Fibroblast of the aortic adventitia (primary cell): ENCODE measurements around the gene DUOX2. TPM values are rescaled to one million over a fixed set of nuclear protein-coding genes. Genes with fewer than 3 reads are reported as not detected.

Experiments
- DNase-seq: peaks from one replicate; pipeline ENCODE4 v3.0.0-alpha.2; 2010; ENCODE audit warnings: low read depth
- H3K4me3 ChIP-seq: 2 replicates; pipeline ENCODE4 v1.5.1; 2011; ENCODE audit warnings: low read depth, mild to moderate bottlenecking, control low read depth, low read length, moderate library complexity
- total RNA-seq: library from RNA; depleted of rRNA; stranded (reverse); fragments of >200 nt; gene quantifications from 2 replicates; pipeline ENCODE4 v1.2.3, GENCODE V29; 2012; ENCODE audit warnings: low replicate concordance
- TF ChIP-seq, protein P1 (sequence below): IDR thresholded peaks from 2 replicates; pipeline ENCODE4 v1.5.1; 2011; ENCODE audit warnings: mild to moderate bottlenecking, low read length, control low read depth, inconsistent platforms; ENCODE audit not compliant: insufficient read depth

The DUOX2 gene
- total RNA-seq, 1 donor: not detected

DNA sequence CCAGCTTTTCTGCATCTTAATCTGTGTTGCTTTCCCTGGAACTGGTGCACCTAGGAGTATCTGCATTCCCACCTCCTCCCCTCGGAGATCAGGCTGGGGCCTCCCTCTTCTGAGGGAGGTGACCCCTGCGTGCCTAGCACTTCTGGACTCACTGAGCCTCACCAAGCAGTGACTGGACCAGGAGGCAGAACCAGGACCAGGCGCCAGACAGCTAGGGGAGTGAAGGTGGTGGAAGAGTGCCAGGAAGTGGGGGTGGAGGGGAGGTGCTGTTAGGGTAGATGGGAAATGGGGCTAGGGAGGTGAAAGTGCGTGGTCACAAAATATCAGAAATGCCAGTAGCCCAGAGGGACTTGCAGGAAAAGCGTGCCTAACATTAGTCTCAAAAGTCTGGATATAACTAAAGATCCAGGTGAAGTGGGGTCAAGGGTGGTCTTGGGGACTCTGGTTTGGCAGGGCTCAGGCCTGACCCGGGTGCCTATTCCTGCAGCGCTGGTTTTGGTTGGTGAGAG lies 1.4 kb upstream of the DUOX2 start:
- TF ChIP-seq, protein P1, sequence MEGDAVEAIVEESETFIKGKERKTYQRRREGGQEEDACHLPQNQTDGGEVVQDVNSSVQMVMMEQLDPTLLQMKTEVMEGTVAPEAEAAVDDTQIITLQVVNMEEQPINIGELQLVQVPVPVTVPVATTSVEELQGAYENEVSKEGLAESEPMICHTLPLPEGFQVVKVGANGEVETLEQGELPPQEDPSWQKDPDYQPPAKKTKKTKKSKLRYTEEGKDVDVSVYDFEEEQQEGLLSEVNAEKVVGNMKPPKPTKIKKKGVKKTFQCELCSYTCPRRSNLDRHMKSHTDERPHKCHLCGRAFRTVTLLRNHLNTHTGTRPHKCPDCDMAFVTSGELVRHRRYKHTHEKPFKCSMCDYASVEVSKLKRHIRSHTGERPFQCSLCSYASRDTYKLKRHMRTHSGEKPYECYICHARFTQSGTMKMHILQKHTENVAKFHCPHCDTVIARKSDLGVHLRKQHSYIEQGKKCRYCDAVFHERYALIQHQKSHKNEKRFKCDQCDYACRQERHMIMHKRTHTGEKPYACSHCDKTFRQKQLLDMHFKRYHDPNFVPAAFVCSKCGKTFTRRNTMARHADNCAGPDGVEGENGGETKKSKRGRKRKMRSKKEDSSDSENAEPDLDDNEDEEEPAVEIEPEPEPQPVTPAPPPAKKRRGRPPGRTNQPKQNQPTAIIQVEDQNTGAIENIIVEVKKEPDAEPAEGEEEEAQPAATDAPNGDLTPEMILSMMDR: no peak
- DNase-seq: no peak
- H3K4me3 ChIP-seq: no peak overlapping the region

DNA sequence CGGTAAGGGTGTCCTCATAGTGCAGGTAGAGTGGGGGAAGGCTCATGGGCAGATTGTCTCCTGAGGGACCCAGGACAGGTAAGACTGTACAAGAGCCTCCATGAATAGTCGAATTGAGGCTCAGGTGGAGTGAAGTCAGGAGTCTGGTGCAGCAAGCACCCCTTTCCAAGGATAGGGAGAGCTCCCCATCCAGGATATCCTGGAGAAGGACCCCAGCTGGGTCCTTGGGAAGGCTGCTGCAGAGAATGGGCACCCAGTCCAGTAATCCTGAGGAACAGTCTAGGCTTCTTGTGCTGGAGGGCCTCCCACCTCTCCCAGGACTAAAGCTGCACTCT lies 746 bp upstream of the DUOX2 start:
- H3K4me3 ChIP-seq: no peak overlapping the region
- TF ChIP-seq, protein P1: no peak
- DNase-seq: no peak

DNA sequence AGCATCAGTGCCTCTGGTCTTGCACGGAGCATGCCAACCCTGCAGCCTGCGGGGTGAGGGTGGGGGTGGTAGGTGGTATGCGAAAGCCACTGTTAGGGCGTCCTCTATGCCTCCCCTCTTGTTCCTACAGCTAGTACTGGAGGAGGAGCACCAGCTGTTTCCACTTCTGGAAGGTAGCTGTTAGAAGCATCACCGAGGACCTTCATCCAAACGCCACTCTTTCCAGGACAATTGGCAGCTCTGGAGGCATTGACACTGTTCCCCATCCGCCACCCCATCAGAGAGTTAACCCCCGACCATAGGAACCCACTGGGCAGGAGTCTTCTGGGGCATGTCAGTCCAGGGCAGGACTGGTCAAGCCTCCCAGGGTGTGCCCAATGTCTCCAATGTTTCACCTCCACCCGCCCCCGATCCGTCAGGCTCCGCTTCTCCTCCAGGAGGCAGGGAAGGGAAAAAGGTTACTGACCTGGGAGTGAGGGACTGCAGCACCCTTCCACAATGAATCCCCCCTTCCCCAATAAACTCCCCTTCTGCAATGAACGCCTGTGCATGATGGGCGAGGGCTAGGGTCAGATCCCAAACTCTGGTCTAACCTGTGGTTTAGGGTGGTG lies 487 bp downstream of the DUOX2 start:
- H3K4me3 ChIP-seq: no peak overlapping the region
- TF ChIP-seq, protein P1: no peak
- DNase-seq: no peak

DNA sequence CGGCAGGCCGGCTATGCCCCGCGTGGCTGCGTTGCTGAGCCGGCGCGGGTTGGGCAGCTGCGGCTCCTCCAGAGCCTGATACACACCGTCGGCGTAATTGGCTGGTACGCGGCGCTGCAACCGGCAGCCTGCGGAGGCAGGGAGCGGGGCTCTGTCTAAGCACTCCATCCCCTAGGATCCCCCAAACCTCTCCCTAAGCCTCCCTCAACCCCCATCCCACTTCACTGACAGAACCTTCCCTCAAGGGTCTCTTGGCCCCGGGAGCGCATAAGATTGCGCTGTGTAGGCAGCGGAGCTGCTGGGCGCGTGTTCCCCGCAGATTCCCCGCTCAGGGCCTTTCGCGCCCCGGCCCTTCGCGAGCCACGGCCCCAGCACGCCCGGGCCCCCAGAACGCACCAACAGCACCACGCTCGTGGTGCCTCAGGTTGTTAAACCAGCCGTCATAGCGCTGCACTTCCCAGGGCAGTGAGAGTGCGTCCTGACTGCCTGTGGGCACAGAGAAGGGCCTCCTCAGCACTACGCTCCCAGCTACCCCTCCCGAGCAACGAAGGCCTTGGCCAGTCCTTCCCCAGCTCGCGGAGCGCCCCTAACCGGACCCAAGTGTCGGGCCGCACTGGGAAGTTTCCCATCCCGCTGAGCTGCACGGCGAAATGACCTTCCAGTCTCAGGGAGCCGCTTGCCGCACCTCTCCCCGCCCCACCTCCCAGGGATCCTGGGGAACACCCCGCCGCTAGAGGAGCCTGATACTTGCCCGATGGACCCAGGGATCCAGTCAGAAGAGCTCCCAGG lies 1.2 kb downstream of the DUOX2 start:
- TF ChIP-seq, protein P1: no peak
- H3K4me3 ChIP-seq: no peak overlapping the region
- DNase-seq: no peak

DNA sequence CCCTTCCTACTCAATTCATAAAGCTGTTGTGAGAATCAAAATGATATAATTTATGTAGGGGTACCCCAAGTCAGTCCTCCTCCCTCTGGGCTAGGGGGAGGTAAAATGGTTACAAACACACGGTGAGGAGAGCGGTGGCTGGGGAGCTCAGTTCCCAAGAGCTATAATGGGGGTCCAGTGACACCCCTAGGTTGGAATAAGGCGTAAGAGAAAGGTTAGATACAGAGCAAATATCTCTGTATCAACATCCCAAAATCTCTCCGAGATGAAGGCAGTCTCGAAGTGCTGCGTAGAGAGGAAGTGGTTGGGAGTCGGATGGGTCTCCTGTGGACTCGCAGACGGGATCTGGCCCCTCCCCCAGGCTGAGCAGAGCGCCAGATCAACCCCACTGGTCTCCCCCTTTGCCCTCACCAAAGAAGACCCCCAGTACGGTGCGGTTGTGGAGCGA lies 1.8 kb downstream of the DUOX2 start:
- no peak overlapping the region for H3K4me3 ChIP-seq

DNA sequence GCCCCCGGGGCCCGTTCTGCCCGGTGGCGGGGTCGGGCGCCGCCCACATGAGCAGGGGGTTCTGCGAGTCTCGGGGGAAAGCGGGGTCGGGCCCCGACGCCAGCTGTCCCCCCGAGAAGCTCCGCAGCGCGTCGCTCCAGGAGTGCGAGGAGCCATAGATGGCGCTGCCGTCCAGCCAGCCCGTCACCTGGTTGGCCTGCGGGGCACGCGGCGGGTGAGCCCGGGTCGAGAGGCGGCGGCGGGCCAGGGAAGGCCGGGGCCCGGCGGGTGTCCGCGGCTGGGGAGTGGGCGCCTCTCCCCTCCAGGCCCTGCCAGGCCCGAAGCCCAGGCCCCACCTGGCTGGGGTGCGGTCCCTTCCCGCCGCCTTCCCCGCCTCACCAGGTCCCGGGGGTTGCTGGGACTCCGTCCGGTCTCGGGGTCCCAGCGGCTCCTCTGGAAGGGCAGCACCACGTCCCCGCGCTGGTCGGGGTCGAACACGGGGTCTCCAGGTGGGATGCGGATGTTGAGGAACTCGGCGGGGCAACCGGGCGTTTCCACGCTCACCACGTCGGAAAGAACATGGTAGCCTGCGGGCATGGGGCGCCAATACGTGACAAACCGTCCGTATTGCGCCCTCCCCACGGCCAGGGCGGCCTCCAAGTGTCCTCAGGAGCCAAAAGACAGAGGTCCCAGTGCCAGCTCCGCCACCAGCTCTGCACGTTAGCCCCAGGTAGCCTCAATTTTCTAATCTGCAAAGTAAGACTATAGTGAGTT lies 2.4 kb downstream of the DUOX2 start:
- no peak overlapping the region for H3K4me3 ChIP-seq
- no peak for DNase-seq
- TF ChIP-seq, protein P1: no peak

More for the DNA sequence above, 1.8 kb downstream of the DUOX2 start:
- TF ChIP-seq, protein P1: no peak
- DNase-seq: no peak
